ENCODE data around the gene HRC. TPM values are rescaled to one million over a fixed set of nuclear protein-coding genes. Genes with fewer than 3 reads are reported as not detected.
"Not testable (repeated sequence)": the region's sequence is repeated elsewhere in the genome, so short reads cannot be mapped to it uniquely, and the experiment has no call there.

Gene HRC
- total RNA-seq, 6 experiments from 2014 or later: not detected

DNA sequence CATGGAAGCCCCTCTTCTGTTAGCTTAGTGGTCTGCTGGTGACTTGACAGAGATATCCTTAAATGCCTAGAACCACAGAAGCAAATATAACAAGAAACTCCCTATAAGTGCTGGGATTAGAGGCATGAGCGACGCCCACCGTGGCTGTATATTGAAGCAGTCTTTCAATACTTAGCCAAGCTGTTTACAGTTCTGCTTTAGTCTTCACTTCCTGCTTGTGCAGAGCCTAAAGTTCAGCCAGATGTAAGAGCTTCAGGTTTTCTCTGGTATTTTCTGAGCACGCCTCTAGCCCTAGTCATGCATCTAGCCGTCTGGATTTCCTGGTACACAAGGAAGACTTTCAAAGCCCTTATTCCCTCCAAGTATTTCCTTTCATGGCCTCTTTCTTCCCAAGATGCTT, 30.9 kb upstream of the HRC start:
- no peak for DNase-seq
- peaks cover 4% of the 10 kb centered on the region; the same call in 1 of the 2 replicates for H3K4me1 Mint-ChIP-seq (ENCODE audit: low read depth)
- H3K9me3 Mint-ChIP-seq: no peaks in the 10 kb centered on the region; the same call in 1 of the 2 replicates
- no peak overlapping the region for H3K27ac Mint-ChIP-seq
- H3K4me3 Mint-ChIP-seq: no peak overlapping the region
- TF ChIP-seq, protein P1, sequence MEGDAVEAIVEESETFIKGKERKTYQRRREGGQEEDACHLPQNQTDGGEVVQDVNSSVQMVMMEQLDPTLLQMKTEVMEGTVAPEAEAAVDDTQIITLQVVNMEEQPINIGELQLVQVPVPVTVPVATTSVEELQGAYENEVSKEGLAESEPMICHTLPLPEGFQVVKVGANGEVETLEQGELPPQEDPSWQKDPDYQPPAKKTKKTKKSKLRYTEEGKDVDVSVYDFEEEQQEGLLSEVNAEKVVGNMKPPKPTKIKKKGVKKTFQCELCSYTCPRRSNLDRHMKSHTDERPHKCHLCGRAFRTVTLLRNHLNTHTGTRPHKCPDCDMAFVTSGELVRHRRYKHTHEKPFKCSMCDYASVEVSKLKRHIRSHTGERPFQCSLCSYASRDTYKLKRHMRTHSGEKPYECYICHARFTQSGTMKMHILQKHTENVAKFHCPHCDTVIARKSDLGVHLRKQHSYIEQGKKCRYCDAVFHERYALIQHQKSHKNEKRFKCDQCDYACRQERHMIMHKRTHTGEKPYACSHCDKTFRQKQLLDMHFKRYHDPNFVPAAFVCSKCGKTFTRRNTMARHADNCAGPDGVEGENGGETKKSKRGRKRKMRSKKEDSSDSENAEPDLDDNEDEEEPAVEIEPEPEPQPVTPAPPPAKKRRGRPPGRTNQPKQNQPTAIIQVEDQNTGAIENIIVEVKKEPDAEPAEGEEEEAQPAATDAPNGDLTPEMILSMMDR (IDR thresholded peaks at IDR 0.05): no peak
- H3K27me3 Mint-ChIP-seq (ENCODE audit: insufficient read depth): peaks cover 3% of the 10 kb centered on the region; the same call in 1 of the 2 replicates
- peaks cover 62% of the 10 kb centered on the region for H3K36me3 Mint-ChIP-seq (ENCODE audit: low read depth)

DNA sequence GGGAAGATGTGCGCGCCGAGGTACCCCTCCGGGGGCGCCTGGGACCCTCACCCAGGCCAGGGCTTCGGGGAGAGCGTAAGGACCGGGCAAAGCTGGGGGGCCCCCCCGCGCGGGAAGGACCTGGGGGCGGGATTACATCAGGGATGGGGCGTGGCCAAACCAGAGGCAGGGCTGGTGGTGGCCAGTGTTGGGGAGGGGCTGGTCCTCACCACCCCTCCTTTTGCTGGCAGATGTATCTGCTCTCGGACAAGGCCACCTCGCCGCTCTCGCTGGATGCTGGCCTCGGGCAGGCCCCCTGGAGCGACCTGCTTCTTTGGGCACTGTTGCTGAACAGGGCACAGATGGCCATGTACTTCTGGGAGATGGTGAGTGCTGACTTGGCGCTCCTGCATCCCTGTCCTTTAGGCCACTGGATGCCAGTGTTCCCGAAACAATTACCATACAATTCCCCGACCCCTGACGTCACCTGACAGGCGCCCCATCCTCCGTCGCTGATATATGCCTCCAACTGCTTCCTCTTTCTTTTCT, 27.7 kb upstream of the HRC start:
- Mint-ChIP-seq H3K9me3 (no peaks in the 10 kb centered on the region; the same call in 1 of the 2 replicates), H3K4me1 (ENCODE audit: low read depth) (no peaks in the 10 kb centered on the region), H3K27ac (no peak overlapping the region), H3K27me3 (ENCODE audit: insufficient read depth) (peaks cover 3% of the 10 kb centered on the region; the same call in 1 of the 2 replicates), H3K36me3 (ENCODE audit: low read depth) (peaks cover 45% of the 10 kb centered on the region), H3K4me3 (no peak overlapping the region)
- DNase-seq: no peak
- TF ChIP-seq, protein P1 (IDR thresholded peaks at IDR 0.05): no peak

DNA sequence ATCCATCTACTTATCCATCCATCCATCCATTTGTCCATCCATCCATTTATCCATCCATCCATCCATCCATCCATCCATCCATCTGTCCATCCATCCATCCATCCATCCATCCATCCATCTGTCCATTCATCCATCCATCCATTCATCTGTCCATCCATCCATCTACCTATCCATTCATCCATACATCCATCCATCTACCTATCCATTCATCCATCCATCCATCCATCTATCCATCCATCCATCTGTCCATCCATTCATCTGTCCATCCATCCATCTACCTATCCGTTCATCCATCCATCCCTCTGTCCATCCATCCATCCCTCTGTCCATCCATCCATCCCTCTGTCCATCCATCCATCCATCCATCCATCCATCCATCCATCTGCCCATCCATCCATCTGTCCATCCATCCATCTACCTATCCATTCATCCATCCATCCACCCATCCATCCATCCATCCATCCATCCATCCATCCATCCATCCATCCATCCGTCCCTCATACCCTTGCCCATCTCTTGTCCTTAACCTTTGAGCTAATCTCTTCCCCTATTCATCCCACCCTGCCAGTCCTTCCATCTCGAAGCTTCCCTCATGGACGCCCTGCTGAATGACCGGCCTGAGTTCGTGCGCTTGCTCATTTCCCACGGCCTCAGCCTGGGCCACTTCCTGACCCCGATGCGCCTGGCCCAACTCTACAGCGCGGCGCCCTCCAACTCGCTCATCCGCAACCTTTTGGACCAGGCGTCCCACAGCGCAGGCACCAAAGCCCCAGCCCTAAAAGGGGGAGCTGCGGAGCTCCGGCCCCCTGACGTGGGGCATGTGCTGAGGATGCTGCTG, 27.0 kb upstream of the HRC start:
- not testable (repeated sequence) for H3K27ac Mint-ChIP-seq; H3K9me3 Mint-ChIP-seq; H3K27me3 Mint-ChIP-seq (ENCODE audit: insufficient read depth); H3K4me3 Mint-ChIP-seq; DNase-seq; H3K4me1 Mint-ChIP-seq (ENCODE audit: low read depth)
- peaks cover 45% of the 10 kb centered on the region for H3K36me3 Mint-ChIP-seq (ENCODE audit: low read depth)

DNA sequence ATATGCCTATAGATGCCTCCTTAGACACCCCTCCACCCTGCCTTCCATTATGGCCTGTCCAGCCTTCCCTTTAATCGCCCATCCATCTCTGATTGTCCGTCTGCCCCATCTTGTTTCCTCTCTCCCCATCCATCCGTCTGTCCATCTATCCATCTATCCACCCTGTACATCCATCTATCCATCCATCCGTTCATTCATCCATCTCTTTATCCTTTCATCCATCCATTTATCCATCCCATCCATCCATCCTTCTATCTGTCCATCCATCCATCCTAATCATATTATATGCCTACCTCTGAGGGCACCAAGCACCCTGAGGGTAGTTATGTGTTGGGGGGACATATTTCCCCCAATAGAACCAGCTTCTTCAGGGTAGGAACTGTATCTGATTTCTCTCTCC, 25.5 kb upstream of the HRC start:
- no peaks in the 10 kb centered on the region for H3K4me1 Mint-ChIP-seq (ENCODE audit: low read depth)
- peaks cover 3% of the 10 kb centered on the region for H3K27me3 Mint-ChIP-seq (ENCODE audit: insufficient read depth)
- H3K9me3 Mint-ChIP-seq: no peaks in the 10 kb centered on the region; the same call in 1 of the 2 replicates
- H3K4me3 Mint-ChIP-seq: no peak overlapping the region
- TF ChIP-seq, protein P1 (IDR thresholded peaks at IDR 0.05): no peak
- no peak for DNase-seq
- H3K27ac Mint-ChIP-seq: no peak overlapping the region
- peaks cover 45% of the 10 kb centered on the region for H3K36me3 Mint-ChIP-seq (ENCODE audit: low read depth)

DNA sequence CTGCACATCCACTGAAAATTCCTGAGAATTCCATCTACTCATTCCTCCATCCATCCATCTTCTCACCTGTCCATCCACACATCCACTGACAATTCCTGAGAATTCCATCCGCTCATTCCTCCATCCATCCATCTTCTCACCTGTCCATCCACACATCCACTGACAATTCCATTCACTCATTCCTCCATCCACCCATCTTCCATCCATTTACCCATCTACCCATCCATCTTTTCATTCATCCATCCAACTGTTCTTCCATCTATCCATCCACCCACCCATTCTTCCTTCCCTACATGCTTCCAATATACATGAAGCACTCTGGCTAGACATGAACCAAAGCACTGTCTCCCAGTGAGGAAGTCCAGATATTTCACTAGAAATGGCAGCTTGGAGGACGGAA, 18.0 kb upstream of the HRC start:
- Mint-ChIP-seq H3K4me1 (ENCODE audit: low read depth) (no peaks in the 10 kb centered on the region), H3K27ac (no peak overlapping the region), H3K27me3 (ENCODE audit: insufficient read depth) (peaks cover 3% of the 10 kb centered on the region), H3K9me3 (no peaks in the 10 kb centered on the region), H3K4me3 (no peak overlapping the region), H3K36me3 (ENCODE audit: low read depth) (peaks cover under 1% of the 10 kb centered on the region; the same call in 1 of the 2 replicates)
- TF ChIP-seq, protein P1 (IDR thresholded peaks at IDR 0.05): no peak
- no peak for DNase-seq

DNA sequence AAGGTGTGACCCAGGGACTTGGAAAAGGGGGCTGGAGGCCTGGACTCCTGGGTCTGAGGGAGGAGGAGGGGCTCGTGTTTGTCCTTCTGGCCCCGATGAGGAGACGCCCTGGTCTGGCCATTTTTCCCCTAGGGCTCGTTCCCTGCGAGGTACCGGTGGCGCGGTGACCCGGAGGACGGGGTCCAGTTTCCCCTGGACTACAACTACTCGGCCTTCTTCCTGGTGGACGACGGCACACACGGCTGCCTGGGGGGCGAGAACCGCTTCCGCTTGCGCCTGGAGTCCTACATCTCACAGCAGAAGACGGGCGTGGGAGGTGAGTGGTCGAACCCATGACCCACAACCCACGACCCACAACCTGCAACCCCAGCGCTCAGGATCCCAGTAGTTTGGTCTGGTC, 13.2 kb upstream of the HRC start:
- H3K9me3 Mint-ChIP-seq: no peaks in the 10 kb centered on the region
- H3K27ac Mint-ChIP-seq: no peak overlapping the region
- no peaks in the 10 kb centered on the region; the same call in 1 of the 2 replicates for H3K36me3 Mint-ChIP-seq (ENCODE audit: low read depth)
- no peak for DNase-seq
- no peaks in the 10 kb centered on the region for H3K4me1 Mint-ChIP-seq (ENCODE audit: low read depth)
- no peaks in the 10 kb centered on the region; the same call in 1 of the 2 replicates for H3K27me3 Mint-ChIP-seq (ENCODE audit: insufficient read depth)
- no peak overlapping the region for H3K4me3 Mint-ChIP-seq
- TF ChIP-seq, protein P1 (IDR thresholded peaks at IDR 0.05): no peak
